ENCODE results near the gene SYNE1.

Gene SYNE1

DNA sequence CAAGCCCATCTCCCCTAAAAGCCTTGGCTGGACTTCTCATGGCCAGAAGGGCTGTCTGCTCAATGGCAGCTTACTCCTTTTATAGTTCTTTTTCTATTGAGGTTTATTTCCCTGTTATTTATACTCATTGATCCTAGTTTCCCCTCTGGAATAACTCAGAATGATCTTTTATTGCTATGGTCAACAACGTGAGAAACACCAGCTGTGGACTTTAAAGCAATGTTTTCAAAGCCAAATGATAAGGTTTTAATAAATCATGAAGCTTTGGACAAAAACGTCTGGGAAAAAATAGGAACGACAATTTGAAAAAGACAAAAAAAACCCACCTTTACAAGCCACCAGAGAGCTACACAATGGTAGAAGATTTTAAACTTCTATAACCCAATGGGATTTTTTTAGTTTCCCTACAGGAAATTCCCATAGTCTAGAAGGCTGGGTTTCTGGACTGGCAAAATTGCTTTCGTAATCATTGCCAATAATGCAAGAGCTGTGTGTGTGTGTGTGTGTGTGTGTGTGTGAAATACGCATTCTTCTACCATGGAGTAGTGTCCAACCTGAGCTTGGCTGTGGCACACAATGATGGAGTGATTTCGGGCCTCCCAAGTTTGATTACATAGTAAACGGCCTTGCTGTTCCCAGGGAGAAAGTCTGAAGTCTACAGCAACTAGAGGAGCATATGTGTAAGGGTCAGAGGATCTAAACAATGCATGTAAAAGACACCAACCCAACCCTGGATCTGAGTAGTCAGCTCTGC is 396.0 kb downstream of the SYNE1 start:
- no peak for DNase-seq (ENCODE audit: low read depth)
- H3K4me3 ChIP-seq (ENCODE audit: low read length): no peak overlapping the region
- TF ChIP-seq, protein P1, sequence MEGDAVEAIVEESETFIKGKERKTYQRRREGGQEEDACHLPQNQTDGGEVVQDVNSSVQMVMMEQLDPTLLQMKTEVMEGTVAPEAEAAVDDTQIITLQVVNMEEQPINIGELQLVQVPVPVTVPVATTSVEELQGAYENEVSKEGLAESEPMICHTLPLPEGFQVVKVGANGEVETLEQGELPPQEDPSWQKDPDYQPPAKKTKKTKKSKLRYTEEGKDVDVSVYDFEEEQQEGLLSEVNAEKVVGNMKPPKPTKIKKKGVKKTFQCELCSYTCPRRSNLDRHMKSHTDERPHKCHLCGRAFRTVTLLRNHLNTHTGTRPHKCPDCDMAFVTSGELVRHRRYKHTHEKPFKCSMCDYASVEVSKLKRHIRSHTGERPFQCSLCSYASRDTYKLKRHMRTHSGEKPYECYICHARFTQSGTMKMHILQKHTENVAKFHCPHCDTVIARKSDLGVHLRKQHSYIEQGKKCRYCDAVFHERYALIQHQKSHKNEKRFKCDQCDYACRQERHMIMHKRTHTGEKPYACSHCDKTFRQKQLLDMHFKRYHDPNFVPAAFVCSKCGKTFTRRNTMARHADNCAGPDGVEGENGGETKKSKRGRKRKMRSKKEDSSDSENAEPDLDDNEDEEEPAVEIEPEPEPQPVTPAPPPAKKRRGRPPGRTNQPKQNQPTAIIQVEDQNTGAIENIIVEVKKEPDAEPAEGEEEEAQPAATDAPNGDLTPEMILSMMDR (conservative IDR thresholded peaks at IDR 0.05; ENCODE audit: low read depth, low read length): no peak

DNA sequence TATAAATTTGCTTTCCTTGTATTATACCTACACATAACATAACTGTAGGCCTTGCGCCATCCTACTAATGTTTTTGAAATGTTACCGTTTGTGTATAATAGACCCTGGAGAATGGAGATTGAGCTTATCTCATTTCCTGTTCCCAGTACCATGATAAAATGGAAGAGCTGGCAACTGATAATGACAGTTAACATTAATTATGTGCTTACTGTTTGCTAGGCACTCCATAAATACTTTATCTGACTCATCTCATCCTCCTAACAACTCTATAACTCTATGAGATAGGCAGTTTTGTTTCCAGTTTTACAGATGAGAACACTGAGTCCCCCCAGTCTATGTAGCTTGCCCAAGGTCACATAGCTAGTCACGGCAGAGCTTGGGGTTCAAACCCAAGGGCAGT is 396.7 kb downstream of the SYNE1 start:
- DNase-seq (ENCODE audit: low read depth): no peak
- TF ChIP-seq, protein P1 (conservative IDR thresholded peaks at IDR 0.05; ENCODE audit: low read depth, low read length): no peak
- no peak overlapping the region for H3K4me3 ChIP-seq (ENCODE audit: low read length)

DNA sequence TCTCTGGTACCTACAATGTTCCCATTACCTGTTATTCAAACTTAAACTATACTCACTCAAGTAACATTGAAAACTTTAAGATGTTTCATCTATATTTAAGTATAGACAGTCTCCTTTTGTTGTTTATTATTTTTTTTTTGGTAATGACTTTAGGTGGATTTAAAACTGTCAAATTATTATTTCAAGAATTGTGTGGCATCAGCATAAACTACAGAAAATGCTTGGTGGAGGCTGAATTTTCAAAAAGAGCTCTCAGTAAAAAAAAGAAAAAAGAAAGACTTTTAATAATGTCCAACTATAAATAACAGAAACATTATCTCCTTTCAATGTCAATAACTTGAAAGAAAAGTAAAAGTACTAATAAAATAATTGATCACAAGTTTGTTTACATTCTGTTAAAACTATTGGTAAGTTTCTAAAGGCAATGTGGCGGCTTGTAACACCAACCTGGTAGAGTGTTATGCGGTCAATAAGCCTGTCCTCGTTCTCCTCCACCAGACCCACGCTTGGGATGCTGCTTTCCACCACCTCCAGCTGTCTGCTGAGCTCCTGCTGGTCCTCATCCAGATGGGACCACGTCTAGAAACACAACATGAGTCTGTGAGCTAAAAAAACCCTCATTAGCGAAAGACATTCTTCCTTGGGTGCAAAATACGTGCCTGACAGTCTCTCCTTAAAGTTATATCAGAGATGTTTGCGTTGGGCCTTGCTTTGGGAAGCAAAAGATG is 400.6 kb downstream of the SYNE1 start:
- no peak for DNase-seq (ENCODE audit: low read depth)
- H3K4me3 ChIP-seq (ENCODE audit: low read length): no peak overlapping the region
- TF ChIP-seq, protein P1 (conservative IDR thresholded peaks at IDR 0.05; ENCODE audit: low read depth, low read length): no peak

DNA sequence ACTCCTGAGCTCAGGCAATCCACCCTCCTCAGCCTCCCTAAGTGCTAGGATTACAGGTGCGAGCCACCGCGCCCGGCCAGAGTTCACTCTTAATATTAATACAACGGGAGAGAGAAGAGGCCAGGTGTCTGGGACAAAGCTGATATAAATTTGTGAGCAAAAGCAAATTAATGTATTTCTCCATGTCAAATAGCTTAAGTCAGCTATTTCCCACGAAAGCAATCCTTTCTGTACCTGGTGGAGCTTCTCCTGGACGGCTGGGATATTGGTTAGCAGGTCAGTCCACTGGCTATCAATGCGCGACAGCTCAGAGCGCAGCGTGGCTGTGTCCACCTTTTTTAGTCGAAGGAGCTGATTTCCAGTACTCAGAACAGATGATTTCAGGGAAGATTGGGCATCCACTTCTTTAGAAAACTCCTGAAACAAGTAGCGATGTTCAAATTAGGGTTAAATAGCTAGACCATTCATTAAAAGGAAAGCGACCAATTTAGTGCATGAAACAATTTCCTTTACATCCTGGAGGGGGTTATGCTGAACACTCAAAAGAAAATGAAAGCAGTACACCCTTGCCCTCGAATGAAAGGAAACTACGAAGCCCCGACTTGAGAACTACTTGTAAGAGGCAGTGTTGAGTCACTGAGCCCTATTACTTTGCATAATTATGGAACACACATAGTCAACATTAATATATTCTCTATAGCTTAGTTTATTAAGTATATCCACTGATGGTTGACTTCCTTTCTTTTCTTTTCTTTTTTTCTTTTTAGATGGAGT is 403.4 kb downstream of the SYNE1 start:
- TF ChIP-seq, protein P1 (conservative IDR thresholded peaks at IDR 0.05; ENCODE audit: low read depth, low read length): no peak
- no peak overlapping the region for H3K4me3 ChIP-seq (ENCODE audit: low read length)
- DNase-seq (ENCODE audit: low read depth): no peak

DNA sequence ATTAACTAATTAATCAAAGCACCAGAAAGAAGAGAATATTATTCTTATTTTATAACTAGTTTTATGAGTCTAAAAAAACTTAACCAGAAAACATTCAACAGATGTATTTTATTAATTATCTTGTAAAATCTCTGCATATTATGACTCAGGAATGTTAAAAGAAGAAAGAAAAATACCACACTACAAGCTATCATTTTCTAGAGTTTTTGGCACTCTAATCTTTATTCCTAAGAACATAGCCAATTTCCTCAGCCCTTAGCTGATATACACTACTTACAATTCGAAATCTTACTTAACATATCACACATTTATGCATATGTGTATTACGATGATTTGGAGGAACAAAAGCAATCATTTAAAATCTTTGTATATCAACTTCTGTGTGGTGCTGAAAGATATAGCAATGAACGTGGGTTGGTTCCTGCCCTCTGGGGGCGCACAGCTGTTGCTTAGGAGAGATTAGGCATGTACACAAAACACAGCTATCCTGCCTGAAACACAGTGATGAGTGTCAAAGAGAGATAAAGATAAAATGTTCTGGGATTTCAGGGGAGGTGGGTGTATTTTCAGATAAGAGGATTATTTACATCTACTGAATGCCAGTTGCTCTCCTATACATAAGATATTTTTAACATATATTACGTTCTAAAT is 404.5 kb downstream of the SYNE1 start:
- no peak for DNase-seq (ENCODE audit: low read depth)
- no peak overlapping the region for H3K4me3 ChIP-seq (ENCODE audit: low read length)

DNA sequence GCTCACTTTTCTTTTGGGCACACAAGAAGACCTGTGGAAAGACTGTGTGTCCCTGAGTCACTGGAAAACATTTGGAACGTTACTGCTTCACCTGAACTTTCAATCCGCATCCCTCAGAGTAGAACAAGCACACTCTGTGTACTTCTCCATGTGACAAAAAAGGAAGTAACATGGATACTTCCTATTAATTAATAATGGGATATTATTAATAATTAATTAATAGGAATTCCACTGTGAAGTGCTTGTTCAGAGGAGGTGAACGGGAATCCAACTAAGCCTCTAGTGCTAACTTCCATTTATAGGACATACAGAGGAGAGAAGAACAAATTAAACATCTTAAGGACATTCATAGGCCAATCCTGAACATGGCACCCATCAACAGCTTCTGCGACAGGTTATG is 407.8 kb downstream of the SYNE1 start:
- no peak for DNase-seq (ENCODE audit: low read depth)
- H3K4me3 ChIP-seq (ENCODE audit: low read length): no peak overlapping the region
- TF ChIP-seq, protein P1 (conservative IDR thresholded peaks at IDR 0.05; ENCODE audit: low read depth, low read length): no peak

More for the DNA sequence above, 404.5 kb downstream of the SYNE1 start:
- TF ChIP-seq, protein P1 (conservative IDR thresholded peaks at IDR 0.05; ENCODE audit: low read depth, low read length): no peak

Data from retinal pigment epithelial cell (primary cell).